GM12878 (cell line): ENCODE data around the gene KCTD6. TPM values are rescaled to one million over a fixed set of nuclear protein-coding genes. Genes with fewer than 3 reads are reported as not detected.

Source experiments
- ASH2L ChIP-seq: fragments of 300-600, 200-600 bp; sonication (generic); IDR thresholded peaks from 2 replicates; pipeline ENCODE4 v1.6.1; 2017; ENCODE audit warnings: low read depth, mild to moderate bottlenecking, borderline replicate concordance
- BRCA1 ChIP-seq: IDR thresholded peaks from 2 replicates; pipeline ENCODE4 v1.6.1; 2011; ENCODE audit warnings: low read depth, low read length, improper control_type of control experiment
- CUX1 ChIP-seq: IDR thresholded peaks from 2 replicates; pipeline ENCODE4 v1.6.1; 2012; ENCODE audit warnings: improper control_type of control experiment, low read depth, low read length; ENCODE audit not compliant: insufficient replicate concordance
- EZH2 ChIP-seq: IDR thresholded peaks from 2 replicates; pipeline ENCODE4 v1.6.1; 2012; ENCODE audit warnings: low read depth, mild to moderate bottlenecking, control low read depth, inconsistent platforms, low read length, borderline replicate concordance; ENCODE audit not compliant: control insufficient read depth
- GATAD2B ChIP-seq: fragments of 450-650 bp; conservative IDR thresholded peaks from 2 replicates; pipeline ENCODE4 v1.6.1; 2017; ENCODE audit warnings: low read depth, mild to moderate bottlenecking, moderate library complexity
- MTA3 ChIP-seq: IDR thresholded peaks from 2 replicates; pipeline ENCODE4 v1.6.1; 2012; ENCODE audit warnings: low read length, inconsistent platforms, borderline replicate concordance
- SMAD1 ChIP-seq: fragments of 450-650 bp; IDR thresholded peaks from 2 replicates; pipeline ENCODE4 v1.6.1; 2018; ENCODE audit warnings: mild to moderate bottlenecking, low read depth; ENCODE audit not compliant: partially characterized antibody
- ZBED1 ChIP-seq: IDR thresholded peaks from 2 replicates; pipeline ENCODE4 v1.6.1; 2016; ENCODE audit warnings: borderline replicate concordance
- polyA plus RNA-seq, 11 experiments: library from polyadenylated mRNA; depleted of rRNA in 4 of 11; unstranded in 6 of 11; stranded (reverse) in 5 of 11; fragments of >200 nt; fragmentation: Nextera tagmentation in 4 of 11; fragmentation: Illumina TruSeq in 1 of 11; extraction: Ambion mirVana in 4 of 11; extraction: Trizol in 1 of 11; gene quantifications; 1 replicate in 1 of 11; 2 replicates in 10 of 11; pipeline versions ENCODE4 v1.2.1 to v1.2.3, GENCODE V29; 2011 to 2016; ENCODE audit warnings: inconsistent platforms in 2 of 11, missing spikeins in 2 of 11, low read depth in 1 of 11
- total RNA-seq, 4 experiments: library from RNA; depleted of rRNA in 3 of 4; stranded (reverse); fragments of >200 nt in 3 of 4; fragmentation: Illumina TruSeq in 1 of 4; extraction: Trizol in 1 of 4; gene quantifications; 2 replicates each; pipeline versions ENCODE4 v1.2.1 to v1.2.3, GENCODE V29; 2013 to 2021

Gene KCTD6
- total and polyA plus RNA-seq, 10 of the 15 experiments (the other 5 are each of a cell fraction or from before 2014, with no cell fraction given): 5.2 to 10.7 (median 8.7) TPM

DNA sequence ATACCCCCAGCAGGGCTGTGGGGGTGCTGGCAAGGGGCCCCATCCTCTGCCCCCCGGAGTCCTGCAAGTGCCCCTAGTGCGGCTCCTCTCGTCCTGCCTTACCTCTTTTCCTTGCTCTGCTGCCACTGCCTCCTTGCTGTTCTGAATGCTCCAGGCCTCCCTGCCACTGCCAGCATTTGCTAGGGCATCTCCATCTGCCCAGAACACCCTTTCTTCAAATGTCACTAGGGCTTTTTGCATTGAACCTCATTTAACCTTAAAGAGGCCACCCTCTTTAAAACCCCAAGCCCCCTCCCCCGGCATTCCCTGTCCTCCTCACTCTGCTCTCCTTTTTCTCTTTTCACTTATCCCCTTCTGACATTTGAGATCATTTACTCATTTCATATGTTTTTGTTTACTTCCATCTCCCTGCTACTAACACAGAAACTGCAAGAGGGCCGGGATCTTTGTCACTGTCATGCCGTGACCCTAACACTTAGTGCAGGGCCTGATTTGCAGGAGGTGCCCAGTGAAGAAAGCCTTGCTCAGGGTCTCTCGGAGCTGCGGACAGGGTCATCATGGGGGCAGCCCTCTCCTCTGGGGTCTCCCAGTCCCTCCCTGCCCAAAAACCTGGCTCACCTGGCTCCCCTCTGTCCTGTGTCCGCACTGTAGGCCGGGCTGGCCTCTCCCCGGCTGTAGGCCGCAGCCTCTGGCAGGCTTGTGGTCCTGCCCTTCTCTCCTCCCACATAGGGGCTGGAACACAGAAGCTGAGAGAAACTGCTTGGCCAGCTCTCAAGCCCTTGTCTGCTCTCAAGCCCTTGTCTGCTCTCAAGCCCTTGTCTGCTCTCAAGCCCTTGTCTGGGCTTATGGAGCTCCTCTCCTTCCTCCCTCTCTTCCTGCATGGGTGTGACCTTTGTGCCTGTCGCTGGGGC is 44.9 kb downstream of the KCTD6 start, which contains the start of gene ACOX2 (continued):
- TF ChIP-seq MTA3 (no peak), ASH2L (no peak), SMAD1 (no peak), ZBED1 (no peak), EZH2 (no peak), CUX1 (no peak), BRCA1 (no peak), GATAD2B (no peak)
